Measurements from ENCODE around the gene OR52E5.

The OR52E5 gene

DNA sequence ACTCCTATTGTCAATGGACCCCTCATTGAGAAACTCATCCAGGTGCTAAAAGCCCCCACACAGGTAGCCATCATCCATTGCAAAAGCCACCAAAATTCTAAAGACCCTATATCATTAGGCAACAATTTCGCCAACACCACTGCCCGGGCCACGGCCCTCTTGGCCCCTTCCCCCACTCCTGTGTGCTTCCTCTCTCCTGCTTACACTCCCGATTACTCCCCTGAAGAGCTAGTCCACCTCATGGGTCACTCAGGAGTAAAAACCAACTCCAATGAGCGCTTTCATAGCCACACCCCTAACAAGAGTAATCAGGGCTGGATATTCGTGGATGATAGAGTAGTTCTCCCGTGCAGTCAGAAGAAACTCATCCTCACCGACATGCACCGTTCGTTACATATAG is 40.1 kb downstream of the OR52E5 start:
- DNase-seq (ENCODE audit: low spot score) = no peak

DNA sequence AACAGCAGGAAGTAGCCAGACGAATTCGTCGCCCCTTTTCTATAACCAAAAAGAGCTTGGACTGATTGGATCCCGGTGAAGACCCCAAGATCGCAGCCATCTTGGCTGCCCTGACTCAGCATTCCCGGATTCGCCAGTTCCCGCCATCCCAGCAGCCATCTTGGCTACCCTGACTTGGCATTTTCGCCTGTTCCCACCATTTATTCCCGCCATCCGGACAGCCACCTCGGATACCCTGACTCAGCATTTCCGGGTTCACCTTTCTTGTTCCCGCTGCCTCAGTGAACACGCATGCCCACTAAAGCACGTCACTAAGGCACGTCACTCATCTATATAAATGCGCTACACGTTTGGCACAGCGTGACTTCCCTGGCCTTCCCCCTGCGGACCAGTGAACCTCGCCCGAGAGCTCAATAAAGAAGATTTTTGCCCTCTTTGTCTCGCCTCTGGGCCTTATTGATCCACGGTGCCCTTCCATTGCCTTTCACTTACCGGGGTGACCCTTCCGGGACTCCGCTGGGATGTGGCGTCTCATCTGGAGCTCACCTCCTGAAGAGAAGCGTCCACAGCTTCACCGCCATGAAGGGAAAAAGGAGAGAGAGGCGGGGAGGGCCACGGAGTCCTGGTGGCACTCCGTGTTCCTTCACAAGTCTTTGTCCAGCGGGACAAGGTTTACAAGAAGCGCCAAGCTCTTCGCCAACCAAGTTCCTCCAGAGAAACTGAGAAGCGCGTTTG is 45.0 kb downstream of the OR52E5 start:
- DNase-seq (ENCODE audit: low spot score) = no peak

DNA sequence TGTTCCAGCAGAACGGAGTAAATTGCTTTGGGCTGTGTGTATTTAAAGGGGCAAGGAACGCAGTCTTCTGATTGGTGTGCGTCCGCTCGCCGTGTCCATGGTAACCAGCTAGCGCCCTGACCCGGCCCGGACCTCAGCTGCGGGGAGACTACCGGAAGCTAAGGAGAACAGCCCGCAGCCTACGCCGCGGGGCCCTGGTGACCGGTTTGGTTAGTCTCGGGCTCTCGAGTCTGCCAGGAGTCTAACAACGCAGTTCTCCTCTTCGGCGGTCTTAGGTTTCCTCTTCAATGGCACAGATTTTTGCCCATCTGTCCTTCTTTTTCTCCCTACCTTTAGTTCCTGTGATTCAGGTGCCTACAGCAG is 45.6 kb downstream of the OR52E5 start:
- no peak for DNase-seq (ENCODE audit: low spot score)

DNA sequence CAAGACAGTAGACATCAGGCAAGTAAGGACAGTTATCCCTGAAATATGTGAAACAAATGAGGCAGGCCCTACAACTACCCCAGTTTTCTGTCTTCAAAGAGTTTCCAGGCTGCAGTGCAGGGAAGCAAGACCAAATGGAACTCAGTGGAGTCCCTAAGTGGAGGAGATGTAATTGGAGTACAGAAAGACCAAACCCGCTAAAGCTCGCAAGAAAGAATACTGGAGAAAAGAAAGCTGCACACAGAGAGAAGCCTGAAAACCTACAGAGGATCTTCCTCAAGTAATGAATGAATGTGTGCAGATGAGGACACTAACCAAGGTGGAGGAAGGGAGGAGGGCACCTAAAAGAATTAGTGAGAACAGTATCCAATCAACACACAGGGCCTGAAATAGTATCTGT is 47.7 kb downstream of the OR52E5 start:
- DNase-seq (ENCODE audit: low spot score) = no peak

DNA sequence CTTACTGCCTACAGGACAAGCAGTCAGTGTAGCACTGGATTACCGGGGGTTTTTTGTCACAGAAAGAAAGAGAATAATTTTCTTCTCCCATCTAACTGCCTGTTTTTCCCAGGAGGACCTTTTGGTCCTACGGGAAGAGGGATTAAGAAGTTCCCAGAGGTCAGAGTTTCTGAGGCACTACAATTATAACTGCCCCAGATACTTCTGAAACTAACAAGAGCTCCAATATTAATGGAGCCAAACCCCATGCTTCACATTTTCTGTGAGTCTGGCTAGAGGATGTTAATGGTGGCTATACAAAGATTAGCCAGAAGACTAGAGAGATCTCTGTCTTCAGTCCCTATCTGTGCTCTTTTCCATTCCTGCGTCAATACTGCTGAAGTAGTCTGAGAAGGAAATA is 48.9 kb downstream of the OR52E5 start, which contains the start of gene OR56A3:
Gene OR56A3 (plus strand): TSS at position 301 of the 400 bp plus-strand sequence. CDS start 5,096 bp downstream, outside the sequence.
- DNase-seq (ENCODE audit: low spot score) = no peak
